K562 (cell line): ENCODE measurements around the gene STARD8. TPM values are rescaled to one million over a fixed set of nuclear protein-coding genes. Genes with fewer than 3 reads are reported as not detected.

ENCODE experiments used
- ATAC-seq: fragments of 200-7000 bp; cut with Tn5 transposase; 3 replicates; pipeline ENCODE4 v1.9.1; 2020; ENCODE audit warnings: moderate library complexity
- BruUV-seq: library from RNA; stranded (reverse); fragments of 400-500 nt; replicated peaks from 2 replicates; lab custom pipeline; 2021; lab: Mats Ljungman, UMichigan
- CTCF ChIA-PET: fragments of 300-600 bp; formaldehyde crosslinking; extraction: SDS; loops from one replicate; lab custom pipeline; 2021; ENCODE audit warnings: low intra/inter-chr PET ratio; lab: Yijun Ruan, JAX
- POLR2A ChIA-PET: fragments of 300-600, 350-650 bp; sonication (Branson Sonifier 250); formaldehyde crosslinking; extraction: SDS; loops from one replicate; lab custom pipeline; 2021; ENCODE audit warnings: antibody characterized with exemption, inconsistent platforms; lab: Yijun Ruan, JAX
- DNase-seq, 4 experiments: peaks; one replicate each; pipeline versions ENCODE4 v3.0.0 to v3.0.0-alpha.2; 2011 to 2018; ENCODE audit warnings: low spot score in 3 of 4, mixed read lengths in 3 of 4; ENCODE audit errors: extremely low read depth in 1 of 4
- FAIRE-seq: peaks from 2 replicates; lab custom pipeline; 2011; peaks lifted over from hg19 to GRCh38; lab: Jason Lieb, UNC
- H2AFZ ChIP-seq: 2 replicates; pipeline ENCODE4 v1.6.0; 2011; ENCODE audit warnings: low read depth, low read length, control low read depth, inconsistent platforms
- H3K27ac ChIP-seq: fragments of 200-600 bp; 3 replicates; pipeline ENCODE4 v1.8.0; 2011; ENCODE audit warnings: low read depth, mild to moderate bottlenecking, control low read depth, inconsistent platforms, low read length, moderate library complexity, mixed read lengths; ENCODE audit errors: extremely low read depth
- H3K27me3 ChIP-seq, 2 experiments: fragments of 300-600 bp in 1 of 2; 2 replicates in 1 of 2; 3 replicates in 1 of 2; pipeline versions ENCODE4 v1.6.0 to v1.8.0; 2011; ENCODE audit warnings: inconsistent platforms in 2 of 2, low read length in 2 of 2, mild to moderate bottlenecking in 1 of 2, mixed read lengths in 1 of 2, moderate library complexity in 1 of 2; ENCODE audit not compliant: control insufficient read depth in 2 of 2, insufficient read depth in 2 of 2
- H3K36me3 ChIP-seq: fragments of 300-600 bp; 3 replicates; pipeline ENCODE4 v1.8.0; 2011; ENCODE audit warnings: mild to moderate bottlenecking, low read length, inconsistent platforms; ENCODE audit not compliant: control insufficient read depth, insufficient read depth
- H3K4me1 ChIP-seq, 2 experiments: fragments of 200-600 bp in 1 of 2; replicated peaks in 1 of 2; 2 replicates in 1 of 2; 3 replicates in 1 of 2; pipeline versions ENCODE4 v1.5.1 to v1.8.0; 2011; ENCODE audit warnings: inconsistent platforms in 2 of 2, low read length in 2 of 2, mild to moderate bottlenecking in 1 of 2, mixed read lengths in 1 of 2, moderate library complexity in 1 of 2; ENCODE audit not compliant: control insufficient read depth in 2 of 2, insufficient read depth in 2 of 2
- H3K4me2 ChIP-seq: 2 replicates; pipeline ENCODE4 v1.6.1; 2011; ENCODE audit warnings: low read length, control low read depth, inconsistent platforms, mixed read lengths; ENCODE audit not compliant: insufficient read depth
- H3K4me3 ChIP-seq: fragments of 200-600 bp; sonication (generic), shearing (Covaris generic); 2 replicates; pipeline ENCODE4 v1.5.1; 2016; ENCODE audit warnings: control low read depth, inconsistent platforms
- H3K79me2 ChIP-seq: fragments of 200-600 bp; 3 replicates; pipeline ENCODE4 v1.8.0; 2011; ENCODE audit warnings: low read length, inconsistent platforms; ENCODE audit not compliant: control insufficient read depth, insufficient read depth
- H3K9ac ChIP-seq, 2 experiments: 2 replicates each; pipeline versions ENCODE4 v1.6.0 to v1.6.1; 2011; ENCODE audit warnings: low read depth in 2 of 2, low read length in 2 of 2, control low read depth in 1 of 2, inconsistent platforms in 1 of 2, mild to moderate bottlenecking in 1 of 2, mixed read lengths in 1 of 2; ENCODE audit not compliant: insufficient read depth in 1 of 2
- H3K9me1 ChIP-seq: one replicate; pipeline ENCODE4 v1.6.0; 2011; ENCODE audit warnings: inconsistent platforms, mild to moderate bottlenecking, low read length, moderate library complexity; ENCODE audit not compliant: control insufficient read depth, insufficient read depth
- H3K9me3 ChIP-seq: replicated peaks from 2 replicates; pipeline ENCODE4 v1.5.1; 2011; ENCODE audit warnings: low read depth, low read length, inconsistent platforms; ENCODE audit not compliant: control insufficient read depth, insufficient read depth
- H4K20me1 ChIP-seq: replicated peaks from 2 replicates; pipeline ENCODE4 v1.6.1; 2011; ENCODE audit warnings: low read length, inconsistent platforms, mixed read lengths; ENCODE audit not compliant: control insufficient read depth, insufficient read depth
- ASH1L ChIP-seq: fragments of 450-650 bp; IDR thresholded peaks from 2 replicates; pipeline ENCODE4 v1.6.1; 2018; ENCODE audit warnings: borderline replicate concordance, mild to moderate bottlenecking, low read depth; ENCODE audit not compliant: partially characterized antibody
- CHD1 ChIP-seq: fragments of 200-600 bp; sonication (generic); IDR thresholded peaks from one replicate; pipeline ENCODE4 v1.6.1; 2012; ENCODE audit warnings: mild to moderate bottlenecking, moderate library complexity, low read length, inconsistent platforms
- POLR2A ChIP-seq: fragments of 450-650 bp; conservative IDR thresholded peaks from 2 replicates; pipeline ENCODE4 v1.6.1; 2016
- WGBS: fragments of 100-300 bp; shearing (Covaris generic); methylation state at CpG from one replicate; pipeline ENCODE4 v1.1.6; 2016; ENCODE audit warnings: low coverage, mixed read lengths; ENCODE audit not compliant: insufficient coverage; ENCODE audit errors: missing lambda C conversion rate; 5-methylcytosine and 5-hydroxymethylcytosine counted together
- in situ Hi-C: fragments of 300-500 bp; cut with MboI; formaldehyde crosslinking; loops from 4 replicates; pipeline ENCODE4 v1.15.0; 2018; ENCODE audit warnings: inconsistent platforms, mixed read lengths
- intact Hi-C: fragments of 100-400 bp; cut with micrococcal nuclease; formaldehyde crosslinking; loops from 2 replicates; pipeline ENCODE4 v1.14.2; 2022
- polyA plus RNA-seq, 8 experiments: library from polyadenylated mRNA; depleted of rRNA in 4 of 8; stranded (reverse) in 5 of 8; unstranded in 3 of 8; fragments of >200 nt; fragmentation: Nextera tagmentation in 2 of 8; fragmentation: Illumina TruSeq in 1 of 8; extraction: Ambion mirVana in 2 of 8; extraction: Trizol in 1 of 8; gene quantifications; 2 replicates each; pipeline versions ENCODE4 v1.2.1 to v1.2.3, GENCODE V29; 2011 to 2014; ENCODE audit warnings: inconsistent platforms in 1 of 8, missing spikeins in 1 of 8
- total RNA-seq, 7 experiments: library from RNA; depleted of rRNA in 6 of 7; stranded (reverse); fragments of >200 nt in 6 of 7; fragmentation: Illumina TruSeq in 2 of 7; extraction: Trizol in 2 of 7; gene quantifications; 2 replicates each; pipeline versions ENCODE4 v1.2.1 to v1.2.3, GENCODE V29; 2011 to 2021; ENCODE audit warnings: low replicate concordance in 1 of 7
- TF ChIP-seq, protein P1 (sequence below): fragments of 450-650 bp; IDR thresholded peaks from 2 replicates; pipeline ENCODE4 v1.6.1; 2016; ENCODE audit warnings: borderline replicate concordance
- TF ChIP-seq, protein P2 (sequence below): fragments of 250-450 bp; sonication (Bioruptor Pico); IDR thresholded peaks from 2 replicates; pipeline ENCODE4 v1.8.0; 2022; ENCODE audit warnings: moderate library complexity, mild to moderate bottlenecking, inconsistent platforms

The STARD8 gene
- total and polyA plus RNA-seq, 9 of the 15 experiments (the other 6 are each of a cell fraction or from before 2014, with no cell fraction given), result 1.6 to 35.0 (median 15.9) TPM

DNA sequence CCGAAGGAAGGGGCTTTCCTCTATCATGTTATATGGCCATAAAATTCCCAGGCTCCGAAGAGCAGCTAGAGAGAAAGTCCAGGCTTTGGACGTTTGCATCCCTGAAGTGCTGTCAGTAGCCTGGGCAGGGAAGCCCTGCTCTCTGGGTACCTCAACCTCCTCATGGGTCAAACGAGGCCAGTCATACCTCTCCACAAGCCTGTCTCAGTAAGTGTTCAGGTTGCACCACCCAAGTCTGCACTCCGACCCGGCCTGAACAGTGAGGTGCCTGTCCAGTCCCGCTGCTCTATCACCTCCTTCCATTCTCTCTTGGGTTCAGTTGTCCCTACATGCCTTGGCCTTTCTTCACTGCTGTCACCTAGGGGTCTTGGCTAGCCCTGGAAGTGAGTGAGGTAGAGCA, 78.9 kb downstream of the STARD8 start:
- Histone ChIP-seq H3K9me3 (no peaks in the 10 kb centered on the region), H3K79me2 (no peaks in the 10 kb centered on the region), H3K9ac (no peak overlapping the region), H4K20me1 (peaks cover 14% of the 10 kb centered on the region; the same call in 1 of the 2 replicates), H3K9me1 (no peaks in the 10 kb centered on the region), H3K4me2 (no peak overlapping the region), H3K27me3 (no peaks in the 10 kb centered on the region), H3K4me1 (no peaks in the 10 kb centered on the region), H3K27ac (no peak overlapping the region), H2AFZ (no peak overlapping the region), H3K4me3 (no peak overlapping the region), H3K36me3 (peaks cover 38% of the 10 kb centered on the region; the same call in 1 of the 3 replicates)
- WGBS, result 45% methylated on average over 6 of the region's 7 CpGs
- POLR2A ChIA-PET, result interaction anchor here (0.6 kb wide), 1 partner anchor 21 kb away, joined by 3 read pairs; no protein-coding TSS in a partner anchor
- CTCF ChIA-PET, result no interaction called here
- in situ Hi-C loops, result loop anchor here (10.0 kb wide), 1 partner anchor 532 kb away; no protein-coding TSS in a partner anchor
- no TSS peak for BruUV-seq
- intact Hi-C loops, result no loop called here
- ATAC-seq, result peak; percentile 32
- 0 out of 2 replicates have a peak, but pooled peaks have one; percentile 31 for TF ChIP-seq POLR2A
- TF ChIP-seq, protein P1, sequence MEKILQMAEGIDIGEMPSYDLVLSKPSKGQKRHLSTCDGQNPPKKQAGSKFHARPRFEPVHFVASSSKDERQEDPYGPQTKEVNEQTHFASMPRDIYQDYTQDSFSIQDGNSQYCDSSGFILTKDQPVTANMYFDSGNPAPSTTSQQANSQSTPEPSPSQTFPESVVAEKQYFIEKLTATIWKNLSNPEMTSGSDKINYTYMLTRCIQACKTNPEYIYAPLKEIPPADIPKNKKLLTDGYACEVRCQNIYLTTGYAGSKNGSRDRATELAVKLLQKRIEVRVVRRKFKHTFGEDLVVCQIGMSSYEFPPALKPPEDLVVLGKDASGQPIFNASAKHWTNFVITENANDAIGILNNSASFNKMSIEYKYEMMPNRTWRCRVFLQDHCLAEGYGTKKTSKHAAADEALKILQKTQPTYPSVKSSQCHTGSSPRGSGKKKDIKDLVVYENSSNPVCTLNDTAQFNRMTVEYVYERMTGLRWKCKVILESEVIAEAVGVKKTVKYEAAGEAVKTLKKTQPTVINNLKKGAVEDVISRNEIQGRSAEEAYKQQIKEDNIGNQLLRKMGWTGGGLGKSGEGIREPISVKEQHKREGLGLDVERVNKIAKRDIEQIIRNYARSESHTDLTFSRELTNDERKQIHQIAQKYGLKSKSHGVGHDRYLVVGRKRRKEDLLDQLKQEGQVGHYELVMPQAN, result no peak
- DNase-seq, result no peak
- no peak for FAIRE-seq

DNA sequence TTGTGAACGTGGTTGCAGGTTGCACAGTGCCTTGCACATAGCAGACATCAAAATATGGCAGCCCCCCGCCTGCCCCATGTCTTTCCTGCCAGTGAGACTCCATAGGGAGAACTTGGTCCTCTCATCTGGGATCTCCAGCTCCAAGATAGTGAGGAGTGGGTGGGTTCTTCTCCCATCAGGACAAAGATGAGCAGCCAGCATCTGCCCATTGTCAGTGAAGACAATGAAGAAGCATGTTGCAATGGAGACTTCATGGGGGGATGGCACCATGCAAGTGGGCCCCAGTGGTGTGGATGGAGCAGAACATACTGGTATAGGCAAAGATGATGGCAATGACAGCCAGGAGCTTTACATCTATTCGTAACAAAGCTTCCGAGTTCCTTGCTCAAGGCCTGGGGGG, 80.2 kb downstream of the STARD8 start:
- Histone ChIP-seq H4K20me1 (peaks cover 14% of the 10 kb centered on the region; the same call in 1 of the 2 replicates), H3K4me1 (no peaks in the 10 kb centered on the region), H3K27ac (no peak overlapping the region), H3K27me3 (no peaks in the 10 kb centered on the region), H2AFZ (no peak overlapping the region), H3K36me3 (peaks cover 27% of the 10 kb centered on the region; the same call in 1 of the 3 replicates), H3K4me2 (no peak overlapping the region), H3K9me3 (no peaks in the 10 kb centered on the region), H3K4me3 (no peak overlapping the region), H3K9ac (no peak overlapping the region), H3K79me2 (no peaks in the 10 kb centered on the region), H3K9me1 (no peaks in the 10 kb centered on the region)
- intact Hi-C loops (no loop called here), in situ Hi-C loops (loop anchor here (10.0 kb wide), 1 partner anchor 533 kb away; no protein-coding TSS in a partner anchor)
- FAIRE-seq (no peak), ATAC-seq (no peak), DNase-seq (no peak)
- ChIA-PET CTCF (no interaction called here), POLR2A (interaction anchor here (0.7 to 0.9 kb wide), 2 partner anchors 23 to 440 kb away, joined by 3 to 4 read pairs; no protein-coding TSS in a partner anchor)
- 15% methylated on average over 2 of the region's 4 CpGs for whole genome bisulfite sequencing
- no TSS peak for BruUV-seq
- TF ChIP-seq ASH1L, result no peak
- TF ChIP-seq CHD1, result no peak
- TF ChIP-seq, protein P2, sequence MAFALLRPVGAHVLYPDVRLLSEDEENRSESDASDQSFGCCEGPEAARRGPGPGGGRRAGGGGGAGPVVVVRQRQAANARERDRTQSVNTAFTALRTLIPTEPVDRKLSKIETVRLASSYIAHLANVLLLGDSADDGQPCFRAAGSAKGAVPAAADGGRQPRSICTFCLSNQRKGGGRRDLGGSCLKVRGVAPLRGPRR (CRISPR knock-in tag), result no peak
- no peak for TF ChIP-seq POLR2A
